Coronary artery (tissue), 2 donors: ENCODE data around the gene STC2.
"Not testable (repeated sequence)": the region's sequence is repeated elsewhere in the genome, so short reads cannot be mapped to it uniquely, and the experiment has no call there.

Experiments used
- DNase-seq: peaks from one replicate; pipeline ENCODE4 v3.0.0-alpha.2; 2017; ENCODE audit warnings: low spot score
- H3K27ac ChIP-seq, 2 donors: fragments of 200-600 bp; sonication (generic); one replicate each; pipeline ENCODE4 v1.5.1; 2016 to 2019
- H3K4me3 ChIP-seq: fragments of 200-600 bp; sonication (generic); 2 replicates; pipeline ENCODE4 v1.5.1; 2016; ENCODE audit warnings: mild to moderate bottlenecking, moderate library complexity
- CTCF ChIP-seq: fragments of 200-600 bp; sonication (generic); IDR thresholded peaks from one replicate; pipeline ENCODE4 v1.5.1; 2019; ENCODE audit warnings: antibody characterized with exemption

The STC2 gene

GRCh38 chr5:173290477-173291131 lies 37.6 kb downstream of the STC2 start:
- no peak for TF ChIP-seq CTCF
- Histone ChIP-seq H3K4me3 (no peak overlapping the region), H3K27ac (no peak overlapping the region)
- DNase-seq: no peak

GRCh38 chr5:173289372-173289771 lies 38.8 kb downstream of the STC2 start:
- DNase-seq: no peak
- H3K4me3 ChIP-seq: no peak overlapping the region

GRCh38 chr5:173288632-173289031 lies 39.6 kb downstream of the STC2 start:
- no peak for TF ChIP-seq CTCF
- H3K27ac ChIP-seq: no peak overlapping the region
- DNase-seq: no peak
- H3K4me3 ChIP-seq: no peak overlapping the region

More at GRCh38 chr5:173289372-173289771, 38.8 kb downstream of the STC2 start:
- TF ChIP-seq CTCF: no peak
- no peak overlapping the region for H3K27ac ChIP-seq

DNA sequence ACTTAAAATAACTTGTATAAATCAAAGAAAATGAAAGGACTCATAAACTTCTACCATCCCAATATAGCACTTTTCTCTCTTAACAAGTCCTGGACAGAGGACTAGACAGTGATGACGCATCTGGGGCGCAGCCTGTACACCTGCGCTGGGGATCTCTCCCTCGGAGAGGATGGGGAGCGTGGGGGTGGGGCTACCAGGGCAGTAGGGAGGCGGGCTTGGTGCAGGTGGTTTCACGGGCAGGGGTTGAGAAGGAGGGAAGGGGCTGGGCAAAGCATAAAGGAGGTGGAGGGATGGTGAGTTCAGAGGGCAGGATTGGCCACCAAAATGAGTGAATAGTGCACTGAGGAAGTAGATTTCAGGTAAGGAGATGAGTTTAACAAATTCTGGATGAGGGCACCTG lies 41.1 kb downstream of the STC2 start:
- no peak for TF ChIP-seq CTCF
- no peak for DNase-seq
- H3K27ac ChIP-seq: no peak overlapping the region
- no peak overlapping the region for H3K4me3 ChIP-seq

DNA sequence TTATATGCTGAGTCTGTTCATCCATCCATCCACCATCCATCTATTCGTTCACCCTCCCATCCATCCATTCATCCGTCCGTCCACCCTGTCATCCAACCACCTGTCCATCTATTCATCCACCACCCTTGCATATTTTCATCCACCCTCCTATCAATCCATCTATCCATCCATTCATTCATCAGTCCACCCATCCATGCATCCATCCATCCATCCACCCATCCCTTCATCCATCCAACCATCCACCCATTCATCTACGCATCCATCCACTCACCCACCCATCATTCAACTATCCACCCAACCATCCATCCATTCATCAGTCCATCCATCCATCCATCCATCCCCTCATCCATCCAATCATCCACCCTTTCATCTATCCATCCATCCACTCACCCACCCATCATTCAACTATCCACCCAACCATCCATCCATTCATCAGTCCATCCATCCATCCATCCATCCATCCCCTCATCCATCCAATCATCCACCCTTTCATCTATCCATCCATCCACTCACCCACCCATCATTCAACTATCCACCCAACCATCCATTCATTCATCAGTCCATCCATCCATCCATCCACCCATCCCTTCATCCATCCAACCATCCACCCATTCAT lies 43.8 kb downstream of the STC2 start:
- H3K27ac ChIP-seq, DNase-seq: not testable (repeated sequence)
- H3K4me3 ChIP-seq: peak overlapping the region; percentile 62

DNA sequence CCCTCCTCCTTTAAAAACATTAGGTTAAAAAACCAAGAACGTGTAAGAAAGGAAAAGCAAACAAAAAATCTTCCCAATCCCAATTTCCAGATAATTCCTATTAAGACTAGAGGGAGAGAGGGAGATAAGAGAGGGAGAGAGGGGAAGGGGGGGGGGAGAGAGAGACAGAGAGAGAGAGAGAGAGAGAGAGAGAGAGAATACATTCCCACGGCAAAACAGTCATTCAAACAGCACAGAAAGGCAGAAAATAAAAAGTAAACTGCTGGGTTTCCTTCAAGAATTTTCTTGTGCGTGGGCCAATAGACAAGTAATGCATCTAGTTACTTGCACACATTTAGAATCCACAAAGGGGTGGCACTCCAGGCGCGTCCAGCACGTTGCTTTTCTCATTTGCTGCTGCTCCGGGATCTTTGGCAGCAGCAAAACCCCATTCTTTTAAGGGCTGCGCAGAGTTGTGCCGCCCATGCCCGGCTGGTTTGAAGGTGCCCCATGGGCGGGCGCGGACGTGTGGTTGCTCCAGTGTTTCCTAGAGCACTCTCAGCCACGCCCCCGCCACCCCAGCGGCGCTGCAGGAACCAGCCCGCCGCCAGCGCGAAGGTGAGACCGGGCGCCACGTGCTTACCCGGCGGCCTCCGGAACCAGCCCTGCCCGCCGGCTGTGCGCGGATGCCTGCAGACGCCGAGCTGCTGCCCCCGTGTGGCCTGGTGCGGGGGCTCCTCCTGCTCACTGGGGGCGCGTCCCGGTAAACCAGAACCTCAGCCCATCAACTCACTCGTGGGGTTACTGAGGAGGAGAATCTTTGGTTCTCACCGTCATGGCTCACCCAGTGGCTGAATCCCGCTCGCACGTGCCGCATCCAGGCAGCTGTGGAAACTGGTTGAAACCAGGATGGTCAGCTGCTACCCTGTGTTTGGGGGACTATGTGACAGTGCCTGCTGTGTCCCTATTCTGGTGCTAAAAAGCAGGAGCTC lies 44.6 kb downstream of the STC2 start:
- peak overlapping the region; percentile 62 for H3K4me3 ChIP-seq
- DNase-seq: no peak

More for the DNA sequence above, 44.6 kb downstream of the STC2 start:
- TF ChIP-seq CTCF: peak; percentile 35
- no peak overlapping the region for H3K27ac ChIP-seq
